NT2/D1 (cell line): ENCODE data around the gene MIA.

Experiments used
- SUZ12 ChIP-seq: IDR thresholded peaks from 2 replicates; pipeline ENCODE4 v1.6.1; 2011; ENCODE audit not compliant: insufficient read length, insufficient read depth; ENCODE audit errors: extremely low read depth
- YY1 ChIP-seq: IDR thresholded peaks from 2 replicates; pipeline ENCODE4 v1.6.1; 2011; ENCODE audit not compliant: insufficient read length, insufficient read depth
- ZNF274 ChIP-seq: IDR thresholded peaks from 2 replicates; pipeline ENCODE4 v1.6.1; 2011; ENCODE audit warnings: mild to moderate bottlenecking, low read depth, low read length

- TF ChIP-seq YY1 (no peak), SUZ12 (no peak), ZNF274 (no peak)
These were observed 24.4 kb downstream of the MIA start for GRCh38 chr19:40799558-40800338.
